ENCODE measurements around the gene THSD8.

THSD8 gene

DNA sequence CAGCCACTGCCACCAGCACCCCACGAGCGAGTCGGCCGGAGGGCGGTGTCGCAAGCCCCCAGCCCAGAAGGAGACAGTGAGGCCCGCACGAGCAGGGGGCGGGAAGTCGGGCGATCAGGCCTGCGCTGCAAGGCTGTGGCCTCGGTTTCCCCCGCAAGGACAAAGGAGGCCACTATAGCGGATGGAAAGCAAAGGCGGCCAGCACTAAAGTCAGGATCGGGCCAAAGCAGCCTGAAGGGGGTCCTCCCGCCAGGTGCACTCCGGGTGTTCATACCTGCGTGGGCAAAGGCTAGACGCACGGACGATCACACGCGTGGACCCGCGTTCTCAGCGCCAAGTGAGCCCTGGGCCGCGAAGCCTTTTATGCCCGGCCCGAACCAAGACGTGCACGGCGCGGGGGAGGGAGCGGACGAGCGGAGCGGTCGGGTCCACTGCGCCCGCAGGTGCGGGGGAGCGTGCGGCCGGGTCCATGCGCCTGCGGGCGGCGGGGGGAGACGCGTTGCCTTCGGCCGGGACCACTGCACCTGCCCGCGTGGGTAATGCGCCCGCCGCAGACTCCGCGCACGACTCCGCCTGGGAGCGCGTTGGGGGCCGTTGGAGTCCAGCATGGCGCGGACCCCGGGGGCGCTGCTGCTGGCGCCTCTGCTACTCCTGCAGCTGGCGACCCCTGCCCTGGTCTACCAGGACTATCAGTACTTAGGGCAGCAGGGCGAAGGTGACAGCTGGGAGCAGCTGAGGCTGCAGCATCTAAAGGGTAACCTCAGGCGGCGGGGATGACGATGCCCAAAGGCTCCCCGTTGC is at the start of gene THSD8, which contains the start of gene PRDX2:
Gene THSD8 (plus strand): TSS at position 604 of the 801 bp plus-strand sequence. CDS start 3 bp downstream, at position 607.
Gene PRDX2 (minus strand): TSS at position 335 of the 801 bp plus-strand sequence. CDS start 539 bp downstream, outside the sequence.
- peak; percentile 89 for DNase-seq (ENCODE audit: low spot score)

GRCh38 chr19:12754465-12755196 is 47.2 kb upstream of the THSD8 start:
- no peak for DNase-seq (ENCODE audit: low spot score)

GRCh38 chr19:12756150-12756883 is 45.6 kb upstream of the THSD8 start:
- no peak for DNase-seq (ENCODE audit: low spot score)

DNA sequence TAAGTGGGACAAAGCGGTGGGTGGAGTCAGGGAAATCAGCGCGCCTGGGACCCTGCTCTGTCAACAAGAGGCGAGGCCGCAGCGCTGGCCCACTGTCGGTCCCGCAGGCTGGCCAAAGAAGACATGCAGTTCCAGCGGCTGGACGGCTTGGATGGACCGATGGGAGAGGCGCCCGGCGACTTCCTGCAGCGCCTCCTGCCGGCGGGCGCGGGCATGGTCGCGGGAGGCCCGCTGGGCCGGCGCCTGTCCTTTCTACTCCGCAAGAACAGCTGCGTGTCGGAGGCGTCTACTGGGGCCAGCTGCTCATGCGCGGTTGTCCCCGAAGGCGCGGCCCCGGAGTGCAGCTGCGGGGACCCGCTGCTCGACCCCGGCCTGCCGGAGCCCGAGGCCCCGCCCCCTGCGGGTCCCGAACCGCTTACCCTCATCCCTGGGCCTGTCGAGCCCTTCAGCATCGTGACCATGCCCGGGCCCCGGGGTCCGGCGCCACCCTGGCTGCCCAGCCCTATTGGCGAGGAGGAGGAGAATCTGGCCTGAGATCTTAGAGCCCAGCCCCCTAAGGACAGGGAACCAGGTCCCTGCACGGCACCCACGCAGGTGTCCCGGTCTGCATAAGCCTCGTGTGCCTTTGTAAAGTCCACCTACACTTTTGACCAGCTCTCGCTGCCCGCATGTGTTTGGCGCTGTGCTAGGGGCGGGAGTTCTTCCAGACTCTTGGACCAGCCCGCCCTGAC is 44.2 kb upstream of the THSD8 start:
- DNase-seq (ENCODE audit: low spot score): peak; percentile 95

DNA sequence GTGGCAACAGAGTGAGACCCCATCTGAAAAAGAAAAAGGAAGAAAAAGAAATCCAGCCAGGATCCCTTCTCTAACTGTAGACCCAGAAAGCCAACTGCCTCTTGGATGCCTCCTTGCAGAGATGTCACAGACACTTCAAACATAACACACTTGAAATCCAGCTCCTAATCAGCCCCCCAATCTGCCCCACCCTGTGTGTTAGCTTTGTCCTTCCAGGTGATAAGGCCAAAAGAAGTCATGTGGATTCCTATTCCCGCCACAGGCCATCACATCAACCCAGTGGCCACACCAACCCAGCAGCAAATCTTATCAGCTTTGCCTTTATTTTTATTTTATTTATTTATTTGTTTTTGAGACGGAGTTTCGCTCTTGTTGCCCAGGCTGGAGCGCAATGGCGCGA is 42.2 kb upstream of the THSD8 start:
- DNase-seq (ENCODE audit: low spot score): no peak

- no peak for DNase-seq (ENCODE audit: low spot score)
These were observed 38.8 kb upstream of the THSD8 start for GRCh38 chr19:12763100-12763499.

- no peak for DNase-seq (ENCODE audit: low spot score)
These were observed 37.2 kb upstream of the THSD8 start for GRCh38 chr19:12764698-12765097.

DNA sequence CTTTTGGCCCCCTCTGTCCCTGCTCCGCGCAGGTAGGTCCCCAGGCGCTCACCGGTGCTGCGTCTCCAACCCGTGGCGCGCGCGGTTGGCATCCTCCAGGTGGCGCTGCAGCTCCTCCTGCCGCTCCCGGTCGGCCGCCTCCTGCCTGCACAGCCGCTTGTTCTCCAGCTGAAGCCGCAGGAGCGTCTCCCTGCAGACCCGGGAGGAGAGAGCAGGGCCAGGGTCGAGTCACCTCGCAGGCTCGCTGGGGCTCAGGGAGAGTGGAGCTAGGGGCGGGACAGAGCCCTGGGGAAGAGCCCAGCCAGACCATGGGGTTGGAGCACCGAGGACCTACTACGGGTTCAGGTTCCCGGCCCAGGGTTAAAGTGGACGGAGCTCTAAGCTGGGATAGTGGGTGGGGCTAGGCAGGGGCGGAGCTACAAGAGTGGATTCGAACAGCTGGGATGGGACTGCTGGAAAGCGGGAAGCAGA is 35.8 kb upstream of the THSD8 start:
- peak; percentile 78 for DNase-seq (ENCODE audit: low spot score)

DNA sequence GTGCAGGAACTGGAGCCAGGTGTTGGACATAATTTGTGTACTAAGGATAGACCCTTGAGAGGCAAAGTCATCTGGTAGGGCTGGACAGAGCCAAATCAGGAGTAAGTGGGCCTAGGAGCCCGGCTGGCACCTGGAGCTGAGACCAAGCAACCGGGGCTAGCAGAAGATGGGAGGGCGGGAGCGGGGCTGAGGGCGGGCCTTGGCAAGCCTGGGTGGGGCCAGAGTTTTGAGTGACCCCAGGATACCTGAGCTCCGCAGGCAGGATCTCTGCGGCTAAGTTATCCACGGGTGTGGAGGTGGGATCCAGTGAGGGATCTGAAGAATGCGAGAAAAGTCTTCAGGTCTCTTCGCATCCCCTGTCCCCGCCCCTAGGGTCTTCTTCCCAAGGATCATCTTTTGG is 34.7 kb upstream of the THSD8 start:
- DNase-seq (ENCODE audit: low spot score): no peak

DNA sequence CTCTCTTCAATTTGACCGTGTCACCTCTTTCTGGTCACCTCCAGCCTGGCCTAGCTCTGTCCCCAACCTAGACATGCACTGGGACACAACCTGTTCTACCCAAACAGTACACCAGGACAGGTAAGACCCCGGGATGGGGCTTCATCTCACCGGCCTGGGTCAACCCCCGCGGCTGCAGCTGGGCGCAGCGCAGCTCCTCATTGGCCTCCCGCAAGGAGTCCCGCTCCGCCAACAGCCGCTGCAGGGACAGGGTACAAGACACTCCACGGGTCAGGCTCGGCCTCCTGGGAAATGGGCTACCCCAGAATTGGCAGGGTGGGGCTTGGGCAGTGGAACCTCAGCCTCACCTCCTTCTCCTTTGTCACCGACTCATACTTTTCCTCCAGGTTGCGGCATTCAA is 34.2 kb upstream of the THSD8 start:
- DNase-seq (ENCODE audit: low spot score): no peak

- no peak for DNase-seq (ENCODE audit: low spot score)
These were observed 32.2 kb upstream of the THSD8 start for GRCh38 chr19:12769689-12770088.

- DNase-seq (ENCODE audit: low spot score): no peak
These were observed 30.9 kb upstream of the THSD8 start for GRCh38 chr19:12770922-12771321.

- peak; percentile 36 for DNase-seq (ENCODE audit: low spot score)
These were observed 29.5 kb upstream of the THSD8 start for GRCh38 chr19:12772323-12772722.

DNA sequence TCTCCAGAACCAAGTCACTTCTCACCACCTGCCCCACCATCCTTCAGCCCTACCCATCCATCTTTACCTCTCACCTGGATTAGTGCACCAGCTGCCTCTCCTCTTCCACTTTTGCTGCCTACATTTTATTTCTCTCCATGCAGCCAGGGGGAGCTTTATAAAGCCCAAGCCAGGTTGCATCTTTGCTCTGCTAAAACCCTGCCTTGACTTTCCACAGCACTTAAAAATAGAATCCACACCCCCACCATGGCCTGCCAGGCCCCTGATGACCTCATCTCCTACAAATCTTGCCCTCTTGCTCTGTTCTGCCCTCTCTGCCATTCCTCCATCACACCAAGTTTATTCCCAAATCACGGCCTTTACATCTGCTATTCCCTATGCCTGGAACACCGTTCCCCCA is 28.3 kb upstream of the THSD8 start:
- DNase-seq (ENCODE audit: low spot score): peak; percentile 75

DNA sequence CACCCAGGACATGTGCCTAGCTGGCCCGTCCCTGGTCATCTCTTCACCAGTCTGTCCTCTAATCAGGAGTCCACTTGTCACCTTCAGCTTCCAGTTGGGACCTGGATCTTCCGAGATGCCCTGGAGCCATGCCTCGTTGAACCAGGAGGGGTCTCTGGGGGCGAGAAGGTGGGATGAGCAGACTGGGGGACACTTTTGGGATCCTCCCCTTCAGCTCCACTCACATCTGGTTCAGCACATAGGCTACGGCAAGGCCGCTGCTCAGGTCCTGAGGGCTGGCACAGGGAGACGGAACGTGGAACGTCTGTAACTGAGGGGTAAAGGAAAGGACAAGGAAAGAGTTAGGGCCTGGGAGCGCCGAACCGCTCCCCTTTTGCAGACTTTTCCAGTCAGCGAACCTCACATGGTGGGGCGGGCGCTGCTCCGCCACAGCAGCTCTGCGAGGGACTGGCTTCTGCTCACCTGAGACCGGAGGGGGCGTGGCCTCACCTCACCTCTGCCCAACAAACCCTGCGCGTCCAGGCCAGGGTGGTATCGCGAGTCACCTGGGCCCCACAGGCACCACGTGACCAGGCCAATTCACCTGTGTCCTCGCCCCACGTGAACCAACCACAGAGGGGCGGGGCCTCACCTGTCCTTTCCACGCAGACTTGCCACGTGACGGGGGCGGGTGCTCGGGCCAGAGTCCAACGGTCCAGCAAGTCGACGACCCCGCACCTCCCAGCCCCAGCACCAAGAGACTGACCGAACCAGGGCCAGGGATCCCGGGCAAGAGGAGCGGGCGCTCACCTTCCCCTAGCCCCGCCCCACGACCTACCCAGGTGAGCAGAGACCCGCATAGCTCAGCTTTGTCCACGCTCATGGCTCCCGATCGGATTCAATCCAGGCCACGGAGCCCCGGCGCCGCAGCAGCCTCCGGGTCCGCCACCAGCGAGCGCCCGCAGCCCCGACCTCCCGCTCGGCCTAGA is 27.0 kb upstream of the THSD8 start, which contains the start of gene HOOK2:
Gene HOOK2 (minus strand): TSS at position 965 of the 968 bp plus-strand sequence. CDS start 103 bp downstream, at position 862.
- DNase-seq (ENCODE audit: low spot score): no peak

- peak; percentile 86 for DNase-seq (ENCODE audit: low spot score)
These were observed 24.5 kb upstream of the THSD8 start for GRCh38 chr19:12777217-12778016.

GRCh38 chr19:12778017-12778904 is 23.6 kb upstream of the THSD8 start:
- DNase-seq (ENCODE audit: low spot score): peak; percentile 71

GRCh38 chr19:12778905-12779161 is 23.0 kb upstream of the THSD8 start:
- no peak for DNase-seq (ENCODE audit: low spot score)
